Subcutaneous adipose tissue (tissue), 4 donors: ENCODE data around the gene SCAND1. TPM values are rescaled to one million over a fixed set of nuclear protein-coding genes. Genes with fewer than 3 reads are reported as not detected.

Experiments
- CTCF ChIP-seq: fragments of 450-650 bp; IDR thresholded peaks from one replicate; pipeline ENCODE4 v1.5.1; 2016; ENCODE audit warnings: low read depth, mild to moderate bottlenecking, control low read depth, antibody characterized with exemption, moderate library complexity
- total RNA-seq, 4 donors: library from RNA; depleted of rRNA; stranded (reverse); fragments of >200 nt; gene quantifications; one replicate each; pipeline ENCODE4 v1.1.0, GENCODE V29; 2016

Gene SCAND1
- 100 to 1,000 TPM in 1 of 4 donors, 10 to 100 TPM in 3; 48.8 to 125 (median 76.3) TPM for total RNA-seq

DNA sequence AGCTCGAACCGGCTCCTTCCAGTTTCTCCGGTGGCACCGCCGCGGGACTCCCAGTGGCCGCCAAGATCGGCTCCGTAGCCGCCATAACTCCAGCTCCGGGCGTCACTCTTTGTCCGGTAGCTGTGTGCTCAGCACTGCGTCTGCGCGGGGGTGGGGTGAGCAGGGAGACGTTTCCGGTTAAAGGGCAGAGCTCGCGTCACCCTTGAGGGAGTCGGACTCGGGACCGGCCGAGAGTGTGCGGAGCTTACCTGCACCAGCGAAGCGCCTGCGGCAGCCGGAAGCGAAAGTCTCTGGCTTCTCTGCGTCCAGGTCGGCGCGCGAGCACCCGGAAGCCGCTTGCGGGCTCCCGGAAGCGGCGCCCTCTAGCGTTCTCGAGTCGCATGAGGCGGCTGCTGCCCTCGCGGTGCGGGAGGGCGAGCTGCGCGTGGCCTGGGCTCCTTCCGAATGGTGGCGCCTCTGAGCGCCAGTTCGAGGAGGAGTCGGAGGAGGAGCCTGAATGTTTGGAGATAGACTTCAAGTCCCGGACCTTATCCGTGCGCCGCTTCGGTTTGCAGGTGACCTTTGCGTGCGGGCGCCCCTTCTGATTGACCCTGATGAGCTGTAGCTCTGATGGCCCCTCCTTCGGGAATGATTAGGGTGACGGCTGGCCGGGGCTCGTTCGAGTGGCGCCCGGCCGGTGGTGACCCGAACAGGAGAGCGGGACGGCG is at the start of gene SCAND1:
Gene SCAND1, minus strand, starts transcription at position 303 of the 707 bp plus-strand sequence. Its CDS starts 218 bp downstream, at position 85.
- TF ChIP-seq CTCF: no peak

DNA sequence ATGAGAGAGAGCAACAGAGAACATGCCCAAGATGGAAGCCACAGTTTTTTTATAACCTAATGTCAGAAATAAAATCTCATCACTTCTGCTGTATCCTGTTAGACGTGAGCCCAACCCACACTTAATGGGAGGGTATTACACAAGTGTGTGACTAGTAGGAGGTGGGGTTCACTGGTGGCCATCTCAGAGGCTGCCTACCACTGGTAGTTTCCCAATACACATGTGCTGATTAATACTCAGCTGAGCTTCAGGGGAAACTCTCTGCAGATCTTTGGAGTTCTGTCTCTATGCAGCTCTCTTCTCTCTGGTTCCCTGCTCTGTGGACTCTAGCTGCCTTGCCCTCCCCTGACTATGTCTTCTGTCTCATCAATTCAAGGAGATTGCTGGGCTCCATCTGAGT is 49.7 kb upstream of the SCAND1 start:
- TF ChIP-seq CTCF: no peak

DNA sequence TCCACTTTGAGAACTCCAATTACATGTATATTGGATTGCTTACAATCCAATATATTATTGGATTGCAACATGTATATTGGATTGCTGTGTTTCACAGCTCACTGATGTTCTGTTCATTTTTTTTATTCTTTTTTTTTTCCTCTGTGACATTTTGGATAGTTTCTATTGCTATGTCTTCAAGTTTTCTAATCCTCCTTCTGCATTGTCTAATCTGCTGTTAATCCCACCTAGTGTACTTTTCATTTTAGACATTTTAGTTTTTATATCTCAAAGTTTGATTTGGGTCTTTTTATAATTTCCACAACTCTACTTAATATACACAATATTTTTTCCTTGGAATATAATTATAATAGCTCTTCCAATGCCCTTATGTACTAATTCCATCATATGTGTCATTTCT is 48.6 kb upstream of the SCAND1 start:
- TF ChIP-seq CTCF: no peak

DNA sequence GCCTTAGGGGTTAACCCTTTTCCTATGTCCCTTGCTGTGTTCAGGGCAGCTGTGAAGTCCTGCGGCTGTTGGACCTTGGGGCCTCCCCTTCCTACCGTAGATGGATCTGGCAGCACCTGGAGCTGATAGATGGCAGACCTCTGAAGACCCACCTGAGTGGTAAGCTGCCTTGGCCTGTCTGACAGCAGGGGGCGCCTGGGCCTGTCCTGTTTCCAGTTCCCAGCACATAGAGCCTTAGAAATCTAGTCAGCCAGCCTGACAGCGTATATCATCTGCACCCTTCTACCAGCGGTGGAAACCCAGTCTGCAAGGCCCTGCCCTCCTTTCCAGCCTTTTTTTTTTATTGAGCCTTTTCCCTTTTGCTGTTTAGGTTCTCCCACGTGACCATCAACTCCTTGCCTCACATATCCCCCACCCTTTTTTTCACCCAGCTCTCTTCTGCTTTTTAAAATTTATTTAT is 40.7 kb upstream of the SCAND1 start:
- TF ChIP-seq CTCF: no peak

- TF ChIP-seq CTCF: no peak
Observed at GRCh38 chr20:35992713-35993335, 38.5 kb upstream of the SCAND1 start.

- no peak for TF ChIP-seq CTCF
Observed at GRCh38 chr20:35991142-35991771, 37.0 kb upstream of the SCAND1 start.

DNA sequence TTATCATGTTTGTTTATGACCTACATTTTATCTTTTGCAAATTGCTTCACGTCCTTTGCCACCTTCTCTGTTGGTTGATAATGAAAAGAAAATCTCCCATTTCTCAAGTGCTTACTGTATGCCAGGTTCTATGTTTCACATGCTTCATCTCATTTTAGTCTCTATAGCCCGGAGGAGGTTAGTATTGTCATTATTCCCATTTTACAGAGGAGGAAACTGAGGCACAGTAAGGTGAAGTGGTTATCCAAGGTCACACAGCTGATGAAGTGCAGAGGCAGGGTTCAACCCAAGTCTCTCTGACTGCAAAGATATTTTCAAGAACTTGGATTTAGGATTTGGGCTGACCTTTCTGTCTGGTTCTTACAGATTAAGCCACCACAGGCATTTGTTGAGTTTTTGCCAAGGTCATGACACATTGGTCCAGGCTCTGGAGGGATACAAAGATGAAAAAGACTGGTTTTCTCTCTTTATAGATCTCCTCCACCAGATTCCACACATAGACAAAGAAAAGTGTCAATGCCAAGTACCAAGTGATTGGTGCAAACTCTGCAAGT is 34.7 kb upstream of the SCAND1 start:
- no peak for TF ChIP-seq CTCF
